Astrocyte (in vitro differentiated cells and primary cell): ENCODE data around the gene RASSF3. TPM values are rescaled to one million over a fixed set of nuclear protein-coding genes. Genes with fewer than 3 reads are reported as not detected.

Experiments used
- DNase-seq: peaks from one replicate; pipeline ENCODE4 v3.0.0-alpha.2; 2010; ENCODE audit warnings: low read depth
- FAIRE-seq: peaks from 2 replicates; lab custom pipeline; 2011; peaks lifted over from hg19 to GRCh38; lab: Jason Lieb, UNC
- H2AFZ ChIP-seq: 2 replicates; pipeline ENCODE4 v1.6.0; 2012; ENCODE audit warnings: low read depth, low read length, inconsistent platforms
- H3K27ac ChIP-seq: 2 replicates; pipeline ENCODE4 v1.5.1; 2011; ENCODE audit warnings: low read depth, low read length, inconsistent platforms
- H3K27me3 ChIP-seq: 2 replicates; pipeline ENCODE4 v1.6.0; 2011; ENCODE audit warnings: low read length, inconsistent platforms; ENCODE audit not compliant: insufficient read depth
- H3K36me3 ChIP-seq: 2 replicates; pipeline ENCODE4 v1.5.1; 2011; ENCODE audit warnings: low read length, inconsistent platforms; ENCODE audit not compliant: insufficient read depth
- H3K4me1 ChIP-seq: 2 replicates; pipeline ENCODE4 v1.5.1; 2011; ENCODE audit warnings: low read length, inconsistent platforms; ENCODE audit not compliant: insufficient read depth
- H3K4me2 ChIP-seq: 2 replicates; pipeline ENCODE4 v1.6.0; 2012; ENCODE audit warnings: low read length, inconsistent platforms
- H3K4me3 ChIP-seq: 2 replicates; pipeline ENCODE4 v1.5.1; 2011; ENCODE audit warnings: low read depth, mild to moderate bottlenecking, low read length, inconsistent platforms; ENCODE audit not compliant: insufficient read depth
- H3K79me2 ChIP-seq: 2 replicates; pipeline ENCODE4 v1.6.0; 2012; ENCODE audit warnings: mild to moderate bottlenecking, low read length, inconsistent platforms; ENCODE audit not compliant: insufficient read depth
- H3K9ac ChIP-seq: 2 replicates; pipeline ENCODE4 v1.6.0; 2012; ENCODE audit warnings: mild to moderate bottlenecking, low read length, inconsistent platforms
- H3K9me3 ChIP-seq: 2 replicates; pipeline ENCODE4 v1.5.1; 2012; ENCODE audit warnings: low read depth, mild to moderate bottlenecking, low read length, inconsistent platforms; ENCODE audit not compliant: insufficient read depth
- H4K20me1 ChIP-seq: 2 replicates; pipeline ENCODE4 v1.6.0; 2012; ENCODE audit warnings: low read length, inconsistent platforms; ENCODE audit not compliant: insufficient read depth
- H3K27ac Mint-ChIP-seq: one replicate; pipeline ENCODE4 v1.8.0; 2021; ENCODE audit warnings: mild to moderate bottlenecking, mixed read lengths; ENCODE audit not compliant: unreplicated experiment
- H3K27me3 Mint-ChIP-seq: one replicate; pipeline ENCODE4 v1.8.0; 2021; ENCODE audit warnings: low read depth, mixed read lengths; ENCODE audit not compliant: unreplicated experiment
- H3K36me3 Mint-ChIP-seq: one replicate; pipeline ENCODE4 v1.8.0; 2021; ENCODE audit warnings: low read depth, mixed read lengths; ENCODE audit not compliant: unreplicated experiment
- H3K4me1 Mint-ChIP-seq: one replicate; pipeline ENCODE4 v1.8.0; 2021; ENCODE audit warnings: low read depth, mixed read lengths; ENCODE audit not compliant: unreplicated experiment
- H3K4me3 Mint-ChIP-seq: one replicate; pipeline ENCODE4 v1.8.0; 2021; ENCODE audit warnings: mild to moderate bottlenecking, moderate library complexity, mixed read lengths; ENCODE audit not compliant: unreplicated experiment
- H3K9me3 Mint-ChIP-seq: one replicate; pipeline ENCODE4 v1.8.0; 2021; ENCODE audit warnings: mild to moderate bottlenecking, mixed read lengths; ENCODE audit not compliant: unreplicated experiment
- EZH2 ChIP-seq: IDR thresholded peaks from 2 replicates; pipeline ENCODE4 v1.6.1; 2012; ENCODE audit warnings: mild to moderate bottlenecking, low read length, inconsistent platforms; ENCODE audit not compliant: insufficient read depth
- total RNA-seq: library from RNA; stranded (reverse); gene quantifications from 2 replicates; pipeline ENCODE4 v1.2.1, GENCODE V29; 2021
- TF ChIP-seq, protein P1 (sequence below): IDR thresholded peaks from 2 replicates; pipeline ENCODE4 v1.5.1; 2011; ENCODE audit warnings: low read depth, mild to moderate bottlenecking, inconsistent platforms, low read length, moderate library complexity; ENCODE audit not compliant: insufficient read depth

Gene RASSF3
- total RNA-seq, 1 donor from 2014 or later, result 18.3 TPM

DNA sequence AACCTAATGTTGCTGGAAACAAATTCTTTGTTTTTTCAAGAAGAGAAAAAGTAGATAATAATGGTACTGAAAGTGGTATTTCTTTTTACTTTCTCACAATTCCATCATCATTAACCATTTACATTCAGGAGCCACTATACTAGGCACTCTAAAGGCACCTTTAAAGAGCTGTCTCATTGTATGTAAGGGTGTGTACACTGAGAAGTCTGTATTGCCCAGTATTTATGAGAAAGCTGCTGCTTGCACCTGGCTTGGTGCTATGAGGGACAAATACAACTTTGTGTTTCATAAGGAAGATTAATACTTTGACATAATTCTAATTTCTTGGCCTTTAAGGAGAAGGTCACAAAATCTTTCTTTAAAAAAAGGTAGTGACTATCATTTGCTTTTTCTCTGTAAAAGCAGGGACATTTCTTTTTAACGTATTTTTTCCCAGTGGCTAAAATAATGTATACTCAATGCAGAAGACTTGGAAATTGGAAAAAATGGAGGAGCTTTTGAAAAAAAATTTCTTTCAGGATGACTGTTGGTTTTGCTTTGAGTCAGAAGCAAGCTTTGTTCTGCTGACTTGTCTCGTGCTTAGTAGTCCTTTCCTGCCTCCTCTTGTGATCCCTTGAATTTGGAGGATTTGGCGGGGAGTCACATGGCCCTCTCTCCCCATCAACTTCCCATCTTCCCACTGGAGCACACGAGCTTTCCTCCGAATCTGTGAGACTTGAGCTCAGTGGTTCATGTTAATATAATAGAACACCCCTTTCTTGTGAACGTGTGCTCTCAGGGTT is 50.1 kb downstream of the RASSF3 start:
- Histone ChIP-seq H3K4me3 (no peak overlapping the region), H3K36me3 (no peaks in the 10 kb centered on the region), H3K27ac (no peak overlapping the region), H3K27me3 (no peaks in the 10 kb centered on the region), H3K9me3 (no peaks in the 10 kb centered on the region), H3K79me2 (peaks cover 28% of the 10 kb centered on the region), H4K20me1 (peaks cover 28% of the 10 kb centered on the region), H3K9ac (no peak overlapping the region), H3K4me1 (peaks cover 6% of the 10 kb centered on the region), H3K4me2 (no peak overlapping the region), H2AFZ (no peak overlapping the region)
- no peak overlapping the region for H3K4me3 Mint-ChIP-seq
- TF ChIP-seq, protein P1, sequence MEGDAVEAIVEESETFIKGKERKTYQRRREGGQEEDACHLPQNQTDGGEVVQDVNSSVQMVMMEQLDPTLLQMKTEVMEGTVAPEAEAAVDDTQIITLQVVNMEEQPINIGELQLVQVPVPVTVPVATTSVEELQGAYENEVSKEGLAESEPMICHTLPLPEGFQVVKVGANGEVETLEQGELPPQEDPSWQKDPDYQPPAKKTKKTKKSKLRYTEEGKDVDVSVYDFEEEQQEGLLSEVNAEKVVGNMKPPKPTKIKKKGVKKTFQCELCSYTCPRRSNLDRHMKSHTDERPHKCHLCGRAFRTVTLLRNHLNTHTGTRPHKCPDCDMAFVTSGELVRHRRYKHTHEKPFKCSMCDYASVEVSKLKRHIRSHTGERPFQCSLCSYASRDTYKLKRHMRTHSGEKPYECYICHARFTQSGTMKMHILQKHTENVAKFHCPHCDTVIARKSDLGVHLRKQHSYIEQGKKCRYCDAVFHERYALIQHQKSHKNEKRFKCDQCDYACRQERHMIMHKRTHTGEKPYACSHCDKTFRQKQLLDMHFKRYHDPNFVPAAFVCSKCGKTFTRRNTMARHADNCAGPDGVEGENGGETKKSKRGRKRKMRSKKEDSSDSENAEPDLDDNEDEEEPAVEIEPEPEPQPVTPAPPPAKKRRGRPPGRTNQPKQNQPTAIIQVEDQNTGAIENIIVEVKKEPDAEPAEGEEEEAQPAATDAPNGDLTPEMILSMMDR, result no peak
- no peak for TF ChIP-seq EZH2
- H3K27ac Mint-ChIP-seq, result no peak overlapping the region
- DNase-seq, result no peak
- H3K27me3 Mint-ChIP-seq, result no peaks in the 10 kb centered on the region
- no peaks in the 10 kb centered on the region for H3K9me3 Mint-ChIP-seq
- no peak for FAIRE-seq
- no peaks in the 10 kb centered on the region for H3K36me3 Mint-ChIP-seq
- H3K4me1 Mint-ChIP-seq, result peaks cover 8% of the 10 kb centered on the region

DNA sequence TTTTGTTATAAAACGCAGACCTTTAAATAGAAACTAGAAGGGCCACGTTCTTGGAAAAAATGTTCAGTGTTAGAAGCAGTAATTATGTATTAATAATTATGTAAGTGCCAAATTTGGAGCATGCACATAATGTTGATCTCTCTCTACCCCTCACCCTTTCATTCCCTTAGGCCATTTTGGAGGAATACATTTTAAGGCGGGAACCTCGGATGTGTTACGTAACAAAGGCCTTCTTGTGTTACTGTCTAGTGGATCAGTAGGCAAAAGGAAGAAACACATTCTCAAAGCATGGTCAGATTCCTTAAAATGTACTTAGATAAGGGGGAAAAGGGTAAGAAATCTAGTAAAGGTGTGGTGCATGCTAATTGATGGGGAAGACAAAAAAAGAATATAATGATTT is 52.7 kb downstream of the RASSF3 start:
- H3K36me3 Mint-ChIP-seq, result no peaks in the 10 kb centered on the region
- Histone ChIP-seq H3K4me2 (no peak overlapping the region), H3K27ac (no peak overlapping the region), H3K79me2 (peaks cover 32% of the 10 kb centered on the region), H3K27me3 (no peaks in the 10 kb centered on the region), H3K9ac (no peak overlapping the region), H4K20me1 (peaks cover 36% of the 10 kb centered on the region), H3K36me3 (no peaks in the 10 kb centered on the region), H3K9me3 (no peaks in the 10 kb centered on the region), H3K4me3 (no peak overlapping the region), H3K4me1 (peaks cover 16% of the 10 kb centered on the region), H2AFZ (no peak overlapping the region)
- TF ChIP-seq, protein P1, result no peak
- no peak for TF ChIP-seq EZH2
- H3K27me3 Mint-ChIP-seq, result no peaks in the 10 kb centered on the region
- H3K4me1 Mint-ChIP-seq, result peaks cover 18% of the 10 kb centered on the region
- DNase-seq (no peak), FAIRE-seq (no peak)
- no peak overlapping the region for H3K4me3 Mint-ChIP-seq
- no peaks in the 10 kb centered on the region for H3K9me3 Mint-ChIP-seq
- no peak overlapping the region for H3K27ac Mint-ChIP-seq

DNA sequence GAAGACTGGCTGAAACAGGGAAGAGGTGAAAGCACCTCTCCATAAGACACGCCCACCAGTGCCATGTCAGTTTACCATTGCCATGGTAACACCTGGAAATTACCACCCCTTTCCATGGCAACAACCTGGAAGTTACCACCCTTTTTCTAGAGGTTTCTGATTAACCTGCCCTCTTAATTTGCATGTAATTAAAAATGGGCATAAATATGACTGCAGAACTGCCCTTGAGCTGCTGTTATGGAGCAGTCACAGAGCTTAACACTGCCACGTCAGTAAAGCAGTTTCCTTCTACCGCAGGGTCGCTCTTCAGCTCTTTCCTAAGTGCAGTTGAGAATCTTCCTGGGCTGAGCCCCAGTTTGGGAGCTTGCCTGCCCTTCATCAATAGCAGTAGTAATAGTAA is 55.2 kb downstream of the RASSF3 start:
- Mint-ChIP-seq H3K36me3 (no peaks in the 10 kb centered on the region), H3K4me1 (peaks cover 27% of the 10 kb centered on the region), H3K4me3 (no peak overlapping the region), H3K27ac (no peak overlapping the region), H3K27me3 (no peaks in the 10 kb centered on the region), H3K9me3 (no peaks in the 10 kb centered on the region)
- no peaks in the 10 kb centered on the region for H3K9me3 ChIP-seq
- peaks cover 22% of the 10 kb centered on the region for H3K4me1 ChIP-seq
- no peak overlapping the region for H3K4me3 ChIP-seq
- DNase-seq, result peak; percentile 18
- no peak overlapping the region for H2AFZ ChIP-seq
- H3K36me3 ChIP-seq, result no peaks in the 10 kb centered on the region
- no peak for FAIRE-seq
- peaks cover 30% of the 10 kb centered on the region for H4K20me1 ChIP-seq
- no peaks in the 10 kb centered on the region for H3K27me3 ChIP-seq
- peak overlapping the region; percentile 38 for H3K4me2 ChIP-seq
- no peak overlapping the region for H3K9ac ChIP-seq
- peaks cover 30% of the 10 kb centered on the region for H3K79me2 ChIP-seq
- H3K27ac ChIP-seq, result no peak overlapping the region
- TF ChIP-seq, protein P1, result no peak
- TF ChIP-seq EZH2, result no peak
